ENCODE measurements around the gene HAUS7. TPM values are rescaled to one million over a fixed set of nuclear protein-coding genes. Genes with fewer than 3 reads are reported as not detected.

Gene HAUS7
- polyA plus RNA-seq, 3 donors: 25.3 to 33.3 (median 32.3) TPM

GRCh38 chrX:153464116-153464515, 6.3 kb downstream of the HAUS7 start:
- no peak for DNase-seq (ENCODE audit: extremely low read depth in 1 of 11, low read depth in 9 of 11, low spot score in 4 of 11)

GRCh38 chrX:153463556-153463955, 6.8 kb downstream of the HAUS7 start:
- DNase-seq (ENCODE audit: extremely low read depth in 1 of 11, low read depth in 9 of 11, low spot score in 4 of 11): no peak

GRCh38 chrX:153463031-153463430, 7.3 kb downstream of the HAUS7 start:
- DNase-seq (ENCODE audit: extremely low read depth in 1 of 11, low read depth in 9 of 11, low spot score in 4 of 11): no peak

GRCh38 chrX:153462291-153462690, 8.1 kb downstream of the HAUS7 start:
- DNase-seq (ENCODE audit: extremely low read depth in 1 of 11, low read depth in 9 of 11, low spot score in 4 of 11): no peak

GRCh38 chrX:153460826-153461225, 9.6 kb downstream of the HAUS7 start:
- no peak for DNase-seq (ENCODE audit: extremely low read depth in 1 of 11, low read depth in 9 of 11, low spot score in 4 of 11)

GRCh38 chrX:153459986-153460385, 10.4 kb downstream of the HAUS7 start:
- DNase-seq (ENCODE audit: extremely low read depth in 1 of 11, low read depth in 9 of 11, low spot score in 4 of 11): no peak

- no peak for DNase-seq (ENCODE audit: extremely low read depth in 1 of 11, low read depth in 9 of 11, low spot score in 4 of 11)
These were observed 11.9 kb downstream of the HAUS7 start for GRCh38 chrX:153458476-153458875.

- DNase-seq (ENCODE audit: extremely low read depth in 1 of 11, low read depth in 9 of 11, low spot score in 4 of 11): no peak
These were observed 12.4 kb downstream of the HAUS7 start for GRCh38 chrX:153457827-153458466.

GRCh38 chrX:153457136-153457825, 13.1 kb downstream of the HAUS7 start:
- DNase-seq (ENCODE audit: extremely low read depth in 1 of 11, low read depth in 9 of 11, low spot score in 4 of 11): no peak

- DNase-seq (ENCODE audit: extremely low read depth in 1 of 11, low read depth in 9 of 11, low spot score in 4 of 11): no peak
These were observed 13.7 kb downstream of the HAUS7 start for GRCh38 chrX:153456704-153457103.

GRCh38 chrX:153456161-153456560, 14.2 kb downstream of the HAUS7 start:
- no peak for DNase-seq (ENCODE audit: extremely low read depth in 1 of 11, low read depth in 9 of 11, low spot score in 4 of 11)

- DNase-seq (ENCODE audit: extremely low read depth in 1 of 11, low read depth in 9 of 11, low spot score in 4 of 11): no peak
These were observed 14.8 kb downstream of the HAUS7 start for GRCh38 chrX:153455571-153455970.

- no peak for DNase-seq (ENCODE audit: extremely low read depth in 1 of 11, low read depth in 9 of 11, low spot score in 4 of 11)
These were observed 15.3 kb downstream of the HAUS7 start for GRCh38 chrX:153454901-153455550.

GRCh38 chrX:153450949-153451277, 19.5 kb downstream of the HAUS7 start:
- no peak for DNase-seq (ENCODE audit: extremely low read depth in 1 of 11, low read depth in 9 of 11, low spot score in 4 of 11)

GRCh38 chrX:153450114-153450948, 20.0 kb downstream of the HAUS7 start:
- DNase-seq (ENCODE audit: extremely low read depth in 1 of 11, low read depth in 9 of 11, low spot score in 4 of 11): no peak

- DNase-seq (ENCODE audit: extremely low read depth in 1 of 11, low read depth in 9 of 11, low spot score in 4 of 11): no peak
These were observed 20.8 kb downstream of the HAUS7 start for GRCh38 chrX:153449368-153450113.

GRCh38 chrX:153448556-153449367, 21.6 kb downstream of the HAUS7 start:
- no peak for DNase-seq (ENCODE audit: extremely low read depth in 1 of 11, low read depth in 9 of 11, low spot score in 4 of 11)

GRCh38 chrX:153447581-153447960, 22.8 kb downstream of the HAUS7 start:
- DNase-seq (ENCODE audit: extremely low read depth in 1 of 11, low read depth in 9 of 11, low spot score in 4 of 11): no peak

Measured in renal cortex interstitium (tissue), 11 donors.